Measurements from ENCODE around the gene SLC44A4.

DNA sequence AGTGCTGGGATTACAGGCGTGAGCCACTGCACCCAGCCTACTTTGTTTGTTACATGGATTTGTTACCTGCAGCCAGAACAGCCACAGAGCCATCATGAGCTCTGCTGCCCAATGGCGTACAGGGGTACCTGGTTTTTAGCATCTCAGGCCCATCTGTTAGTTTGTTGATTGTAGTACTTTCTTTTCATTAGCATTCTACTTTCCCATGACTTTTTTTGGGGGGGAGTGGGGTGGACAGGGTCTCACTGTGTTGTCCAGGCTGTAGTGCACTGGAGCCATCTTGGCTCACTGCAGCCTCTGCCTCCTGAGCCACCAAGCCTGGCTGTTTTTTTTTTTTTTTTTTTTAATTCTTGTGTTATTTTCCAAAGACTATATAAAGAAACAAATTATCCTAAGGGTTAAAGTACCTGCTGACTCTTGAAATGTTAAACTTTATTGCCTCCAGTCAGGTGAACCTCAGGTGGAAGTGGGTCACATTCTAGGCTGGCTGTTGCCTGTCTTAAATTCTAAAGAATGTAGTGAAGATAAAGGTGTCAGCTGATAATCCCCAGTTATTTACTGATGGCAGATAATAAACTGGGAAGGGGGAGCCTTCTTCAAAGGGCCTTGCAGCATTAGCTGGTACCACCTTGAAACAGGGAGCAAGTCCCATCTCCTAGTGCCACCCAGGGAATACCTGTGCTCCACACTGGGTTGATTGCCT is 31.4 kb downstream of the SLC44A4 start:
- no peak for TF ChIP-seq EZH2phosphoT487 (IDR thresholded peaks at IDR 0.05; ENCODE audit: borderline replicate concordance, low read length)
- TF ChIP-seq, protein P1, sequence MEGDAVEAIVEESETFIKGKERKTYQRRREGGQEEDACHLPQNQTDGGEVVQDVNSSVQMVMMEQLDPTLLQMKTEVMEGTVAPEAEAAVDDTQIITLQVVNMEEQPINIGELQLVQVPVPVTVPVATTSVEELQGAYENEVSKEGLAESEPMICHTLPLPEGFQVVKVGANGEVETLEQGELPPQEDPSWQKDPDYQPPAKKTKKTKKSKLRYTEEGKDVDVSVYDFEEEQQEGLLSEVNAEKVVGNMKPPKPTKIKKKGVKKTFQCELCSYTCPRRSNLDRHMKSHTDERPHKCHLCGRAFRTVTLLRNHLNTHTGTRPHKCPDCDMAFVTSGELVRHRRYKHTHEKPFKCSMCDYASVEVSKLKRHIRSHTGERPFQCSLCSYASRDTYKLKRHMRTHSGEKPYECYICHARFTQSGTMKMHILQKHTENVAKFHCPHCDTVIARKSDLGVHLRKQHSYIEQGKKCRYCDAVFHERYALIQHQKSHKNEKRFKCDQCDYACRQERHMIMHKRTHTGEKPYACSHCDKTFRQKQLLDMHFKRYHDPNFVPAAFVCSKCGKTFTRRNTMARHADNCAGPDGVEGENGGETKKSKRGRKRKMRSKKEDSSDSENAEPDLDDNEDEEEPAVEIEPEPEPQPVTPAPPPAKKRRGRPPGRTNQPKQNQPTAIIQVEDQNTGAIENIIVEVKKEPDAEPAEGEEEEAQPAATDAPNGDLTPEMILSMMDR (conservative IDR thresholded peaks at IDR 0.05; ENCODE audit: low read depth, low read length): no peak
- TF ChIP-seq EZH2 (IDR thresholded peaks at IDR 0.05; ENCODE audit: low read length, unreplicated experiment): no peak
